Nephron (organoid): Measurements from ENCODE around the gene XDH.

Source experiments
- H3K27ac Mint-ChIP-seq, 3 experiments: 2 replicates each; pipeline ENCODE4 v1.8.0; 2020; ENCODE audit warnings: mixed read lengths in 3 of 3, mild to moderate bottlenecking in 2 of 3, moderate library complexity in 1 of 3
- H3K27me3 Mint-ChIP-seq: 2 replicates; pipeline ENCODE4 v1.8.0; 2021; ENCODE audit warnings: low read depth, mild to moderate bottlenecking, moderate library complexity, mixed read lengths
- H3K36me3 Mint-ChIP-seq: 2 replicates; pipeline ENCODE4 v1.8.0; 2020; ENCODE audit warnings: low read depth, mixed read lengths
- H3K4me1 Mint-ChIP-seq: 2 replicates; pipeline ENCODE4 v1.8.0; 2020; ENCODE audit warnings: mixed read lengths
- H3K4me3 Mint-ChIP-seq, 3 experiments: 2 replicates each; pipeline ENCODE4 v1.8.0; 2020; ENCODE audit warnings: mild to moderate bottlenecking in 3 of 3, mixed read lengths in 3 of 3, moderate library complexity in 2 of 3
- H3K9me3 Mint-ChIP-seq: 2 replicates; pipeline ENCODE4 v1.8.0; 2020; ENCODE audit warnings: mixed read lengths
- CTCF ChIP-seq, 3 experiments: fragments of 200-600 bp; sonication (generic); IDR thresholded peaks; one replicate each; pipeline ENCODE4 v1.5.0; 2021; ENCODE audit warnings: antibody characterized with exemption in 3 of 3; ENCODE audit not compliant: unreplicated experiment in 3 of 3

Gene XDH

GRCh38 chr2:31373127-31373526, 41.4 kb downstream of the XDH start:
- Mint-ChIP-seq H3K4me1 (no peaks in the 10 kb centered on the region), H3K9me3 (no peaks in the 10 kb centered on the region), H3K27me3 (peaks cover 4% of the 10 kb centered on the region), H3K36me3 (peaks cover 5% of the 10 kb centered on the region), H3K27ac (no peak overlapping the region), H3K4me3 (no peak overlapping the region)
- no peak for TF ChIP-seq CTCF (IDR thresholded peaks at IDR 0.05; ENCODE audit: unreplicated experiment in 3 of 3)

GRCh38 chr2:31372097-31372496, 42.4 kb downstream of the XDH start:
- Mint-ChIP-seq H3K4me3 (no peak overlapping the region), H3K36me3 (peaks cover 5% of the 10 kb centered on the region), H3K27ac (no peak overlapping the region), H3K9me3 (no peaks in the 10 kb centered on the region), H3K4me1 (no peaks in the 10 kb centered on the region), H3K27me3 (peaks cover 4% of the 10 kb centered on the region)
- no peak for TF ChIP-seq CTCF (IDR thresholded peaks at IDR 0.05; ENCODE audit: unreplicated experiment in 3 of 3)

DNA sequence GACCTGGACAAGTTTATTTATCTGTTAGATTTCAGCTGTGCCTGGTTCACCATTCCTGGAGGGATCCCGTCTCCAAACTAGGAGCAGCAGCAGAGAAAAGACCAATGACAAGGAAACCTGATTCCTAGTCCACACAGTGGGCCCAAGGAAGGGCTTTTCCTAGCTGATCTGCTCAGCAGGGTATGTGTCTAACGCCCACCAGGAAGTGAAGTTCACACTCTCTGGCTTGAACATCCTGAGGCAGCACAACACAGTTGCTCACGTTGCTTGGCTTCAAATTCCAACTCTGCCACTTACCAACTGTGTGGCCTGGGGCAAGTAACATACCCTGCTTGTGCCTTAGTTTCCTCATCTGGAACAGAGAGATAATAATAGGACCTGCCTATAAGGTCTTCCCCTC, 42.9 kb downstream of the XDH start:
- H3K27me3 Mint-ChIP-seq, result peaks cover 4% of the 10 kb centered on the region
- H3K27ac Mint-ChIP-seq, result no peak overlapping the region
- TF ChIP-seq CTCF (IDR thresholded peaks at IDR 0.05; ENCODE audit: unreplicated experiment in 3 of 3), result no peak
- H3K4me1 Mint-ChIP-seq, result no peaks in the 10 kb centered on the region
- H3K36me3 Mint-ChIP-seq, result peaks cover 5% of the 10 kb centered on the region
- H3K4me3 Mint-ChIP-seq, result no peak overlapping the region
- H3K9me3 Mint-ChIP-seq, result no peaks in the 10 kb centered on the region

DNA sequence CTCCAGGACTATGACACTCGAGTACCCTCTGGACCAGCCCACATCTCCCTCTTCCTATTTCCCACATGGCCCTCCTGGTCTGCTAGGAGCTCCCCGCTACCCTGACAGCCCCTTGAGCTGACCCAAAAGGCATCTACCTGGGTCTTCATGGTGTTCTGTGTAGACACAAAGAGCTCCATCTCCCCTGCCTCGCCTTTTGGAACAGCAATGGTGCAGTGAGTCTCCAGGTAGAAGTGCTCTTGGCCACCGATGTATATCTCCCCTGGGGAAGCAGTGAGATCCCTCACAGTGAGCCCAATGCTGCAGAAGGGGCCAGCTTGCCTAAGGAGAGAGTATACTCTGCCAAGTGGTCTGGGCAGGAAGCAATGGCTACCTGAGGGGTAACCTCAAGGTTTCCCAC, 47.8 kb downstream of the XDH start:
- Mint-ChIP-seq H3K36me3 (no peaks in the 10 kb centered on the region), H3K4me3 (no peak overlapping the region), H3K4me1 (no peaks in the 10 kb centered on the region), H3K27ac (no peak overlapping the region), H3K27me3 (no peaks in the 10 kb centered on the region), H3K9me3 (no peaks in the 10 kb centered on the region)
- TF ChIP-seq CTCF (IDR thresholded peaks at IDR 0.05; ENCODE audit: unreplicated experiment in 3 of 3), result no peak

DNA sequence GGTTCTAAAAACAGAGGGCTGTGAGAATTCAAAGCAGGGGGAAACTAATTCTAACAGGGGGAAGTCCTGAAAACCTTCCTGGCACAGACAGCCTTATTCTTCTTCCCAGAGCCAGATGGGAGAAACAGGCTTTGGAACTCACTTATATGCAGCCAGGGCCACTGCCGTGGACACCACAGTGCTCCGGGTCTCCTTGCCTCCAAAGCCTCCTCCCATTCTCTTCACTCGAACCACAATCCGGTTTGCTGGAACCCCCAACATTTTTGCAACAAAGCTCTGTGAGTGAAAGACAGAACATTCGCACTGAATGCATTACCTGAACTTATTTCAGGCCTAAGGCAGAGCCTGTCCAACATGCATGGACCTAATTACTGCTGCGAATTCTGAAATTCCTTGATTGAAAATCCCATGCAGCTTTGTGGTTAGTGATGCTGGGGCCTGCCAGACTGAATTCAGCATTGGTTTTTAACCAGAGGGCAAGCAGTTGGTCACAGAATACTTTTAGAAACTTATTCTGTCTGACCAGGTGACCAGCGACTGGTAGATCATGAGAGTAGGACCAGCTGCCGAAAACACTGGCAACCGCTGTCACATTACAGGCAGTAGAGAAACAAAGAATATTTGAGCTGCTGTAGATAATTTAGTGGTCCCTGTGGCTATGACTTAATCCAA, 48.6 kb downstream of the XDH start:
- H3K27ac Mint-ChIP-seq, result no peak overlapping the region
- no peaks in the 10 kb centered on the region for H3K27me3 Mint-ChIP-seq
- no peaks in the 10 kb centered on the region for H3K9me3 Mint-ChIP-seq
- H3K4me3 Mint-ChIP-seq, result no peak overlapping the region
- no peaks in the 10 kb centered on the region for H3K36me3 Mint-ChIP-seq
- H3K4me1 Mint-ChIP-seq, result no peaks in the 10 kb centered on the region
- TF ChIP-seq CTCF (IDR thresholded peaks at IDR 0.05; ENCODE audit: unreplicated experiment in 3 of 3), result no peak

- Mint-ChIP-seq H3K36me3 (no peaks in the 10 kb centered on the region), H3K4me3 (no peak overlapping the region), H3K27ac (no peak overlapping the region), H3K9me3 (no peaks in the 10 kb centered on the region), H3K4me1 (no peaks in the 10 kb centered on the region), H3K27me3 (no peaks in the 10 kb centered on the region)
- no peak for TF ChIP-seq CTCF (IDR thresholded peaks at IDR 0.05; ENCODE audit: unreplicated experiment in 3 of 3)
These were observed 49.2 kb downstream of the XDH start for GRCh38 chr2:31365348-31365747.
